Endothelial cell of umbilical vein (primary cell): ENCODE results near the gene PLXNC1. TPM values are rescaled to one million over a fixed set of nuclear protein-coding genes. Genes with fewer than 3 reads are reported as not detected.

Experiments used
- BruUV-seq: library from RNA; stranded (reverse); fragments of 400-500 nt; replicated peaks from 2 replicates; lab custom pipeline; 2021; lab: Mats Ljungman, UMichigan
- CTCF ChIA-PET: fragments of 300-600, 350-600 bp; sonication (Branson Sonifier 250); formaldehyde crosslinking; loops from one replicate; lab custom pipeline; 2021; ENCODE audit warnings: antibody characterized with exemption, inconsistent platforms; lab: Charles Lee
- POLR2A ChIA-PET: fragments of 300-600, 350-600 bp; sonication (Branson Sonifier 250); formaldehyde crosslinking; loops from one replicate; lab custom pipeline; 2021; ENCODE audit warnings: antibody characterized with exemption, inconsistent platforms; lab: Charles Lee
- DNase-seq: peaks from one replicate; pipeline ENCODE4 v3.0.0-alpha.2; 2011; ENCODE audit warnings: low read depth, low spot score
- FAIRE-seq: peaks from 2 replicates; lab custom pipeline; 2011; peaks lifted over from hg19 to GRCh38; lab: Jason Lieb, UNC
- H2AFZ ChIP-seq: 2 replicates; pipeline ENCODE4 v1.6.0; 2012; ENCODE audit warnings: low read depth, low read length, control low read depth, inconsistent platforms
- H3K27ac ChIP-seq: 2 replicates; pipeline ENCODE4 v1.5.1; 2011; ENCODE audit warnings: low read depth, mild to moderate bottlenecking, control low read depth, low read length, moderate library complexity; ENCODE audit not compliant: insufficient read depth
- H3K27me3 ChIP-seq, 2 experiments: 2 replicates each; pipeline versions ENCODE4 v1.6.0 to v1.6.1; 2011; ENCODE audit warnings: low read length in 2 of 2, mixed read lengths in 1 of 2; ENCODE audit not compliant: control insufficient read depth in 2 of 2, insufficient read depth in 2 of 2
- H3K36me3 ChIP-seq, 2 experiments: 2 replicates in 1 of 2; 3 replicates in 1 of 2; pipeline ENCODE4 v1.5.1; 2011; ENCODE audit warnings: low read length in 2 of 2, mild to moderate bottlenecking in 1 of 2, moderate library complexity in 1 of 2; ENCODE audit not compliant: control insufficient read depth in 2 of 2, insufficient read depth in 2 of 2; ENCODE audit errors: extremely low read depth in 1 of 2
- H3K4me1 ChIP-seq: 3 replicates; pipeline ENCODE4 v1.5.1; 2011; ENCODE audit warnings: mild to moderate bottlenecking, low read length; ENCODE audit not compliant: control insufficient read depth, insufficient read depth; ENCODE audit errors: extremely low read depth
- H3K4me2 ChIP-seq: 2 replicates; pipeline ENCODE4 v1.6.1; 2011; ENCODE audit warnings: low read length, control low read depth, mixed read lengths; ENCODE audit not compliant: insufficient read depth
- H3K4me3 ChIP-seq, 3 experiments: fragments of 200-600 bp in 1 of 3; sonication (generic), shearing (Covaris generic) in 1 of 3; replicated peaks in 1 of 3; 2 replicates each; pipeline ENCODE4 v1.5.1; 2011 to 2016; ENCODE audit warnings: control low read depth in 3 of 3, low read length in 3 of 3, mild to moderate bottlenecking in 2 of 3, inconsistent platforms in 1 of 3, low read depth in 1 of 3, moderate library complexity in 1 of 3; ENCODE audit not compliant: insufficient read depth in 1 of 3
- H3K79me2 ChIP-seq: 2 replicates; pipeline ENCODE4 v1.6.0; 2012; ENCODE audit warnings: low read length, inconsistent platforms; ENCODE audit not compliant: control insufficient read depth, insufficient read depth
- H3K9ac ChIP-seq: replicated peaks from 2 replicates; pipeline ENCODE3; 2011; ENCODE audit warnings: low read length, control low read depth; ENCODE audit not compliant: insufficient read depth; ENCODE audit errors: extremely low read depth
- H3K9me1 ChIP-seq: replicated peaks from 3 replicates; pipeline ENCODE4 v1.6.0; 2011; ENCODE audit warnings: mild to moderate bottlenecking, low read length; ENCODE audit not compliant: control insufficient read depth, insufficient read depth; ENCODE audit errors: extremely low read depth
- H3K9me3 ChIP-seq: replicated peaks from 2 replicates; pipeline ENCODE4 v1.5.1; 2012; ENCODE audit warnings: low read length, inconsistent platforms; ENCODE audit not compliant: control insufficient read depth, insufficient read depth
- H4K20me1 ChIP-seq: replicated peaks from 2 replicates; pipeline ENCODE3; 2011; ENCODE audit warnings: mild to moderate bottlenecking, low read length; ENCODE audit not compliant: control insufficient read depth, insufficient read depth; ENCODE audit errors: extremely low read depth
- CTCF ChIP-seq, 2 donors: IDR thresholded peaks; 1 replicate in 1 of 2; 2 replicates in 1 of 2; pipeline ENCODE4 v1.5.1; 2011; ENCODE audit warnings: low read length in 2 of 2, mild to moderate bottlenecking in 2 of 2, moderate library complexity in 2 of 2, control low read depth in 1 of 2, inconsistent platforms in 1 of 2, low read depth in 1 of 2; ENCODE audit not compliant: insufficient read depth in 1 of 2; ENCODE audit errors: extremely low read depth in 1 of 2
- EZH2 ChIP-seq: IDR thresholded peaks from 2 replicates; pipeline ENCODE4 v1.6.1; 2012; ENCODE audit warnings: borderline replicate concordance, low read depth, mild to moderate bottlenecking, moderate library complexity, low read length, inconsistent platforms; ENCODE audit not compliant: severe bottlenecking
- FOS ChIP-seq: IDR thresholded peaks from 2 replicates; pipeline ENCODE4 v1.6.1; 2011; ENCODE audit warnings: mild to moderate bottlenecking, low read length, moderate library complexity, borderline replicate concordance; ENCODE audit not compliant: insufficient read depth
- GATA2 ChIP-seq: IDR thresholded peaks from 2 replicates; pipeline ENCODE4 v1.7.0; 2011; ENCODE audit warnings: low read depth, mild to moderate bottlenecking, moderate library complexity, mixed read lengths, low read length; ENCODE audit not compliant: insufficient read length, insufficient read depth
- JUN ChIP-seq: IDR thresholded peaks from 2 replicates; pipeline ENCODE4 v1.6.1; 2011; ENCODE audit warnings: borderline replicate concordance, low read depth; ENCODE audit not compliant: insufficient read length, insufficient read depth
- MAX ChIP-seq: IDR thresholded peaks from 2 replicates; pipeline ENCODE4 v1.6.1; 2011; ENCODE audit not compliant: insufficient read depth, insufficient read length
- MYC ChIP-seq: IDR thresholded peaks from one replicate; pipeline ENCODE4 v1.6.1; 2011; ENCODE audit warnings: mild to moderate bottlenecking, low read depth, low read length
- POLR2A ChIP-seq: IDR thresholded peaks from 2 replicates; pipeline ENCODE4 v1.6.1; 2012; ENCODE audit warnings: low read depth, mild to moderate bottlenecking, control low read depth, low read length
- POLR2AphosphoS5 ChIP-seq: IDR thresholded peaks from 2 replicates; pipeline ENCODE4 v1.6.1; 2012; ENCODE audit warnings: low read depth, mild to moderate bottlenecking, control low read depth, low read length, moderate library complexity; ENCODE audit not compliant: insufficient read depth
- dilution Hi-C: fragments of 300-500 bp; cut with MboI; formaldehyde crosslinking; loops from one replicate; pipeline ENCODE4 v1.15.0; 2019; ENCODE audit warnings: low sequenced_read_pairs; ENCODE audit not compliant: extremely low pct_ligation_motif_present
- intact Hi-C: fragments of 100-400 bp; cut with micrococcal nuclease; formaldehyde crosslinking; loops from one replicate; pipeline ENCODE4 v1.10.0; 2022
- polyA plus RNA-seq, 4 experiments: library from polyadenylated mRNA; depleted of rRNA in 3 of 4; stranded (reverse) in 3 of 4; unstranded in 1 of 4; fragments of >200 nt; gene quantifications; 2 replicates each; pipeline versions ENCODE4 v1.2.1 to v1.2.3, GENCODE V29; 2011 to 2012; ENCODE audit warnings: missing spikeins in 1 of 4
- total RNA-seq: library from RNA; stranded (reverse); gene quantifications from 2 replicates; pipeline ENCODE4 v1.2.3, GENCODE V29; 2021

Gene PLXNC1
- total and polyA plus RNA-seq, 2 donors (not counting 3 experiments of a cell fraction or from before 2014, with no cell fraction given) = 0.04 TPM; not detected in 1

- intact Hi-C loops (no loop called here), dilution Hi-C loops (no loop called here)
- Histone ChIP-seq H3K9ac (no peak overlapping the region), H3K9me3 (no peaks in the 10 kb centered on the region), H3K4me3 (no peak overlapping the region), H4K20me1 (no peaks in the 10 kb centered on the region), H3K4me2 (no peak overlapping the region), H2AFZ (no peak overlapping the region), H3K79me2 (no peaks in the 10 kb centered on the region), H3K36me3 (no peaks in the 10 kb centered on the region), H3K27me3 (peaks cover 0 to 6% of the 10 kb centered on the region in 2 experiments), H3K9me1 (no peaks in the 10 kb centered on the region), H3K27ac (no peak overlapping the region), H3K4me1 (peaks cover 17% of the 10 kb centered on the region)
- no peak for TF ChIP-seq FOS
- TF ChIP-seq POLR2A = no peak
- no peak for TF ChIP-seq GATA2
- TF ChIP-seq MYC = no peak
- TF ChIP-seq JUN = no peak
- no peak for TF ChIP-seq EZH2
- TF ChIP-seq MAX = no peak
- TF ChIP-seq POLR2AphosphoS5 = no peak
- TF ChIP-seq CTCF (IDR thresholded peaks at IDR 0.05; ENCODE audit: extremely low read depth in 1 of 2, insufficient read depth in 1 of 2, low read depth in 1 of 2, low read length in 2 of 2) = no peak
- ChIA-PET CTCF (no interaction called here), POLR2A (no interaction called here)
- DNase-seq = no peak
- no peak for FAIRE-seq
- no TSS peak for BruUV-seq
Measured at GRCh38 chr12:94286583-94287244, 138.3 kb downstream of the PLXNC1 start.
